Left colon (tissue), 2 donors: ENCODE measurements around the gene TCF12. TPM values are rescaled to one million over a fixed set of nuclear protein-coding genes. Genes with fewer than 3 reads are reported as not detected.

Experiments used
- ATAC-seq: fragments of 200-7000 bp; cut with Tn5 transposase; one replicate; pipeline ENCODE4 v1.9.1; 2020; ENCODE audit warnings: mild to moderate bottlenecking, moderate library complexity
- DNase-seq, 2 donors: peaks; one replicate each; pipeline ENCODE4 v3.0.0-alpha.2; 2020
- intact Hi-C, 2 donors: fragments of 100-400 bp; cut with DNase I in 1 of 2; cut with micrococcal nuclease in 1 of 2; formaldehyde crosslinking; loops; one replicate each; pipeline versions ENCODE4 v1.11.2 to v1.14.0; 2022; cut with DNase I, micrococcal nuclease
- long read RNA-seq: library from polyadenylated mRNA; unstranded; transcript quantifications from one replicate; pipeline ENCODE4 v2.0.0, GENCODE V29; 2021
- total RNA-seq, 2 donors: library from RNA; stranded (reverse); fragmentation: NEBNext Ultra II Directional; extraction: Animal tissue kit (Norgen Biotek cat#: 25700); gene quantifications; one replicate each; pipeline ENCODE4 v1.2.1, GENCODE V29; 2021
- donor health status: DM: no; HTN: no; CAD: no.
- donor health status: DM: yes; HTN: yes; CAD: no.

Gene TCF12
- 10 to 100 TPM; 80.5 to 82.8 TPM for total RNA-seq
- long read RNA-seq, full-length matches to known transcripts = 12 of 47 reads
- long read RNA-seq, partial matches to known transcripts = 15 of 47 reads
- long read RNA-seq, other reads (novel, unspliced or antisense) = 20 of 47 reads

GRCh38 chr15:56918046-56918938 lies at the start of gene TCF12:
Gene TCF12, plus strand, starts transcription at chr15:56918644. Its CDS starts 1,270 bp downstream, at chr15:56919914.
- intact Hi-C loops = no loop called here
- DNase-seq (peak; percentile 95), ATAC-seq (peak; percentile 85)

- intact Hi-C loops = no loop called here
- ATAC-seq = peak; percentile 61
- DNase-seq = peak in 1 of 2 donors; percentile 68
Measured at GRCh38 chr15:56869573-56869972, 48.9 kb upstream of the TCF12 start.

GRCh38 chr15:56871185-56871584 lies 47.3 kb upstream of the TCF12 start:
- ATAC-seq = no peak
- intact Hi-C loops = loop anchor here in 1 of 2 donors (10.0 kb wide), 1 partner anchor 376 kb away; no protein-coding TSS in a partner anchor

GRCh38 chr15:56871867-56872266 lies 46.6 kb upstream of the TCF12 start:
- ATAC-seq (no peak), DNase-seq (no peak)
- intact Hi-C loops = loop anchor here in 1 of 2 donors (10.0 kb wide), 1 partner anchor 377 kb away; no protein-coding TSS in a partner anchor

More at GRCh38 chr15:56871185-56871584, 47.3 kb upstream of the TCF12 start:
- no peak for DNase-seq

- ATAC-seq (no peak), DNase-seq (no peak)
- intact Hi-C loops = loop anchor here in 1 of 2 donors (10.0 kb wide), 1 partner anchor 383 kb away; no protein-coding TSS in a partner anchor
Measured at GRCh38 chr15:56877255-56877970, 41.0 kb upstream of the TCF12 start.

GRCh38 chr15:56879502-56879901 lies 38.9 kb upstream of the TCF12 start:
- intact Hi-C loops = loop anchor here in 1 of 2 donors (10.0 kb wide), 1 partner anchor 385 kb away; no protein-coding TSS in a partner anchor
- DNase-seq = no peak
- peak; percentile 92 for ATAC-seq

GRCh38 chr15:56883088-56883487 lies 35.4 kb upstream of the TCF12 start:
- intact Hi-C loops = no loop called here
- ATAC-seq (no peak), DNase-seq (no peak)

GRCh38 chr15:56886363-56886931 lies 32.0 kb upstream of the TCF12 start:
- intact Hi-C loops = no loop called here
- DNase-seq (peak in 1 of 2 donors; percentile 18), ATAC-seq (no peak)

GRCh38 chr15:56886932-56887781 lies 31.3 kb upstream of the TCF12 start:
- intact Hi-C loops = no loop called here
- peak; percentile 94 to 95 for DNase-seq
- ATAC-seq = peak; percentile 94

GRCh38 chr15:56887782-56888438 lies 30.5 kb upstream of the TCF12 start:
- intact Hi-C loops = no loop called here
- DNase-seq = no peak
- ATAC-seq = no peak

- ATAC-seq (no peak), DNase-seq (no peak)
- intact Hi-C loops = no loop called here
Measured at GRCh38 chr15:56890038-56890437, 28.4 kb upstream of the TCF12 start.

- DNase-seq (no peak), ATAC-seq (no peak)
- intact Hi-C loops = no loop called here
Measured at GRCh38 chr15:56891852-56892440, 26.5 kb upstream of the TCF12 start.

- intact Hi-C loops = no loop called here
- DNase-seq = no peak
- ATAC-seq = no peak
Measured at GRCh38 chr15:56892659-56893363, 25.6 kb upstream of the TCF12 start.

GRCh38 chr15:56893364-56893678 lies 25.1 kb upstream of the TCF12 start:
- no peak for DNase-seq
- intact Hi-C loops = no loop called here

GRCh38 chr15:56894601-56895000 lies 23.8 kb upstream of the TCF12 start:
- no peak for ATAC-seq
- intact Hi-C loops = no loop called here

More at GRCh38 chr15:56893364-56893678, 25.1 kb upstream of the TCF12 start:
- ATAC-seq = no peak

GRCh38 chr15:56901931-56902330 lies 16.5 kb upstream of the TCF12 start:
- intact Hi-C loops = no loop called here
- ATAC-seq (no peak), DNase-seq (no peak)

More at GRCh38 chr15:56894601-56895000, 23.8 kb upstream of the TCF12 start:
- no peak for DNase-seq

GRCh38 chr15:56906766-56907165 lies 11.7 kb upstream of the TCF12 start:
- DNase-seq (no peak), ATAC-seq (no peak)
- intact Hi-C loops = no loop called here
